Raji (cell line): Measurements from ENCODE around the gene SRR.

ENCODE experiments used
- POLR2A ChIP-seq: IDR thresholded peaks from 2 replicates; pipeline ENCODE4 v1.6.1; 2011; ENCODE audit warnings: low read depth, low read length, control low read depth; ENCODE audit not compliant: insufficient read depth

SRR gene

GRCh38 chr17:2357931-2358434, 54.2 kb downstream of the SRR start:
- no peak for TF ChIP-seq POLR2A

DNA sequence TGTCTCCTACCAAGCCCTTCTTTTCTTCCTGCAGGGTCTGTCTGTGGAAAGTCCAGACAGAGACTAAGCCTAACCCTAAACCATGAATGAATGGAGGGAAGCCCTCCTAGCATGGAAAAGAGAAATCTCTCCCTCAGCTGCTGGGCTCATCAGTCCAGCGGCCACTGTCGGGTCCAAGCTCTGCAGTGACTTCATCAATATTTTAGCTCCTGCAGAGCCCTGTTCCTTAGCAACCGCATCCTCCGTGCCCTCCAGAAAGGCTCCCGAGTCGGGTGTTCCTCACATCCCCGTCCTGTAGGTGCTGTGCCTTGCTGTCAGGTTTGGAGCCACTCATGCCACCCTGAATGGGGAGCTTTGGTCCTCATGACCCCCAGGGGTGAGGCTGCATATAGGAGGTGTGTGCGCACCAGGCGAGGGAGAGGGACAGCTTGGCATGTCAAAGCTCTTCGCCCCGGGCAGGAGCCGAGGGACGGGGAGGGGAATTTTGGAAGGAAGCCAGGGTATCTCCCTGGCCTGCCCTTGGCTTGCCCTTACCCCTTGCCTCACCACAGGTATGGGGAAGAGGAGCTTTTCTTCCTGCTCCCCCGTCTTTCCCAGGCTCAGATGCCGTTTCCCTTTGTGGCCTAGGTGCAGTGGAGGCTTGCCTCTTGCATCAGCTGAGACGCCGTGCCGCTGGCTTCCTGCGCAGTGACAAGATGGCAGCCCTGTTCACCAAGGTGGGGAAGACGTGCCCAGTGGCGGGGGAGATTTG, 57.4 kb downstream of the SRR start:
- TF ChIP-seq POLR2A = no peak

DNA sequence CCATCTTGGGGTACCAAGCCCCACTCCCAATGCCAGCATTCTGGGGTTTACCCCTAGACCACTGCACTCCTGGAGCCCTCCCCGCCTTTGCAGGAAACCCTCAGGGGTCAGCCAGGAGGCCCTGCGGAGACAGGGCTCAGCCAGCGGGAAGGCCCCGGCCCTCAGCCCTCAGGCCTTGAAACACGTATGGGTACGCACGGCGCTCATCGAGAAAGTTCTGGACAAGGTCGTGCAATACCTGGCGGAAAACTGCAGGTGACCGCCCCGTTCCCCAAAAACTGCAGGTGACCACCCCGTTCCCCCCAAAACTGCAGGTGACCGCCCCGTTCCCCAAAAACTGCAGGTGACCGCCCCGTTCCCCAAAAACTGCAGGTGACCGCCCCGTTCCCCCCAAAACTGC, 58.3 kb downstream of the SRR start:
- no peak for TF ChIP-seq POLR2A

DNA sequence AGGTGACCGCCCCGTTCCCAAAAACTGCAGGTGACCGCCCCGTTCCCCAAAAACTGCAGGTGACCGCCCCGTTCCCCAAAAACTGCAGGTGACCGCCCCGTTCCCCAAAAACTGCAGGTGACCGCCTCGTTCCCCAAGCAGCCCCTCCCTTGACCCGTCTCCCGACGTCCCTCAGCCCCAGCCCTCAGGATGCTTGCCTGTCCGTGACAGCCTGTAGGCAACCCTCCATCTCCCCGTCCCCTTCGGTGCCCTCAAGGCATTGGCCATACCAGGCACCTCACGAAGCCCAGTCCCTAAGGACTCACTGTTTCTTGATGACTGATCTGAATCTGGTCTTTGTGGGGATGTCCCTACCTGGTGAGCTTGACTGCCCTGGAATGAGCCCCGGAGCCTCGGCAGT, 58.7 kb downstream of the SRR start:
- TF ChIP-seq POLR2A = no peak

- TF ChIP-seq POLR2A = no peak
Observed at GRCh38 chr17:2362881-2363280, 59.1 kb downstream of the SRR start.

GRCh38 chr17:2363318-2363717, 59.6 kb downstream of the SRR start:
- no peak for TF ChIP-seq POLR2A

GRCh38 chr17:2363851-2364762, 60.4 kb downstream of the SRR start:
- TF ChIP-seq POLR2A = no peak

DNA sequence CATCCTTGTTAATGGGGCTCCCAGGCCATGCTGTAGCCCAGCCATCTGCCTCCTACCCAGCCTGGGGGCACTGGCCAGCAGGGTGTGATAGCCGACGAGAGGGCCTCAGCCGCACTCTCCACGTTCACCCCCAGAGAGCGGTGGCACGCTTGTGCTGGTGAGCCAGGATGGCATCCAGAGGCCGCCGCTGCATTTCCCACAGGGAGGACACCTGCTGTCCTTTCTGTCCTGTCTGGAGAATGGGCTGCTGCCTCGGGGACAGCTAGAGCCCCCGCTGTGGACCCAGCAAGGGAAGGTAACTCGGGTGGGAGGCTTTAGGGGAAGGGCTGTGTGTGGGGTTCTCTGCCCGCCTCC, 61.0 kb downstream of the SRR start:
- no peak for TF ChIP-seq POLR2A

GRCh38 chr17:2365132-2365531, 61.4 kb downstream of the SRR start:
- TF ChIP-seq POLR2A = no peak

GRCh38 chr17:2366747-2367494, 63.2 kb downstream of the SRR start:
- TF ChIP-seq POLR2A = no peak

GRCh38 chr17:2368359-2368758, 64.6 kb downstream of the SRR start:
- TF ChIP-seq POLR2A = no peak

DNA sequence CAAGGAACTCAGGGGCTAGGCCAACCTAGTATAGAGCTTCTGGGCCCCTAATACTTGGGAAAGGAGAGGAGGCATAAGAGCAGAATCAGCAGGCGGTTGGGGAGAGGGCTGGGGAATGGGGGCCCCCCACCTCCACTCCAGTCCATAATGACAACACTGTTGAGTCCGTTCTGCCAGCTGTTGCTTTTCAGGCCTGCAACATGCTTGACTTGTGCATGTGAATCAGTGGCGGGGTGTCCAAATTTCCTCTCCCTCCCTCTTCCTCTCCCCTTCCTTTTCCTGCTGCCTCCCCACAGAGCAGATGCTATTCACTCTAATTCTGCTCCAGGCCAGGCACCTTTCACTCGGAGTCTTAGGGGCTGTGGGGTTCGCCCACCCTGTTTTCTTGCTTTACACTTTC, 65.3 kb downstream of the SRR start:
- no peak for TF ChIP-seq POLR2A

DNA sequence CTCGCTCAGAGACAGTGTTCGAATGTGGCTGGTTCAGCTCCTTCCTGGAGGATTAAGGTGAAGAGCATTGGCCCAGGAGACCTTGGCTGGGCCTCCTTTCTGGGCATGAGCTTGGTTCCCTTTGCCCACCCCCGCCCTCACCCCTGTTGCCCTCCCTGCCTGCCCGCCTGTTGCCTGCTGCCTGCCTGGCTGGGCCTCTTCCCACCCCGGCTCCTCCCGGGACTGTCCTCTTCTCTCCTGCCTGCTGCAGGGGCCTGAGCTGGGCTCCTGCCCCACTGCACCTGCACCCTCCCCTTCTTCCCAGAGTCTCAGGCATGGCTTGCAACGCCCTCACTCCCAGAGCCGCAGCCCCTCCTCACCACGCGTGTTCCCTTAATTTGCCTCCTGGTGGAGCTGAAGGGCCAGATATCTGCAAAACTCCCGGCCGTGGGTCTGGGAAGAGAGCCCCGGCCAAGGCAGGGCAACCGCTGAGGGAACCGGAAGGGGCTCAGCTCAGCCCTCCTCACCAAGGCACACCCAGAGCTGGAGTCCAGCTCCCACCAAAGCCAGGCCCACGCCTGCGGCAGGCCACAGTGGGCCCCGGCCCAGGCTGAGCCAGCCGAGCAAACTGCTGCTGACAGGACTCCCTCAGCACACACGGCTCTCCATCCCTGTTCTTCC, 65.9 kb downstream of the SRR start:
- TF ChIP-seq POLR2A = no peak

GRCh38 chr17:2370211-2370589, 66.5 kb downstream of the SRR start:
- no peak for TF ChIP-seq POLR2A

DNA sequence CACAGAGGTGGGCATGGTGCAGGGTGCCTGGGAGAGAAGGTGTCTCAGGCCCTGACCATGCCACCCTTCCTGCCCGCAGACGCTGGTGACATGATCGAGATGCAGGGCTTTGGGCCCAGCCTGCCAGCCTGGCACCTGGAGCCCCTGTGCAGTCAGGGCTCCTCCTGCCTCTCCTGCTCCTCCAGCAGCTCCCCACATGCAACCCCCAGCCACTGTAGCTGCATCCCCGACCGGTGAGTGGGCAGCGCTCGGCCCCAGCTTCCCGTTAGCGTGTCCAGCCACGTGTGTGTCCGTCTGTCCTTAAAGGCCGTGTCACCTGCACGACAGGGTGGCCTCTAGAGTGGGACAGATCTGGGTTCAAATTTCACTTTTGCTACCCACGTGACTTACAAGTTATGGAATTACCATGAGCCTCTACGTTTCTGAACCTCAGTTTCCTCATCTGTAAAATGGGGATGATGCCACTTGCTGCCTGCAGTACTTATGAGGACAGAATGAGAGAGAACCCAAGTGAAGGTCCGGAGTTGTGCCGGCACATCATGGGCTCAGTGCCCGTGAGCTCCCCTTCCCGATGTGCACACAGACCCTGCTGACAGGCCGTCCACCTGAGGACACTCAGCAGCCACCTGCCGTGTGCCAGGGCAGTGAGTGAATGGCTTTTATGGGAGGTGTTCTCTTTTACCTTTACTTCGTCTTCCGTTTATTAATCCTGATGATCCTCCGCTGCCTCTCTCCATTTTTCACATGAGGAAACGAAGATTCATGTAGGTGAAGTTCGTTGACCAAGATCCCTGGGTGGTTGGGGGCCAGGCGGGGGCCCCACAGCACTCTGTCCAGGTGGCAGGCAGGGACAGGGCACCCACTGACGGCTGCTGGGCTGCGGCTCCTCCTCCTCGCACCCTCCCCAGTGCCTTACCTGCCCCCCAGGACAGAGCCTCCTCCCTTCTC, 67.7 kb downstream of the SRR start:
- TF ChIP-seq POLR2A = no peak
